OCI-LY7 (cell line): ENCODE measurements around the gene MEMO1.

ENCODE experiments used
- EZH2phosphoT487 ChIP-seq: fragments of 200-600 bp; sonication (generic); IDR thresholded peaks from 2 replicates; pipeline ENCODE4 v1.6.1; 2018; ENCODE audit warnings: low read depth, borderline replicate concordance, mild to moderate bottlenecking, mixed run types, antibody characterized with exemption, low read length, moderate library complexity, mixed read lengths
- TF ChIP-seq, protein P1 (sequence below): fragments of 200-600 bp; sonication (generic); conservative IDR thresholded peaks from 2 replicates; pipeline ENCODE4 v1.5.1; 2014; ENCODE audit warnings: mild to moderate bottlenecking, antibody characterized with exemption, low read length, moderate library complexity, mixed read lengths

- TF ChIP-seq, protein P1, sequence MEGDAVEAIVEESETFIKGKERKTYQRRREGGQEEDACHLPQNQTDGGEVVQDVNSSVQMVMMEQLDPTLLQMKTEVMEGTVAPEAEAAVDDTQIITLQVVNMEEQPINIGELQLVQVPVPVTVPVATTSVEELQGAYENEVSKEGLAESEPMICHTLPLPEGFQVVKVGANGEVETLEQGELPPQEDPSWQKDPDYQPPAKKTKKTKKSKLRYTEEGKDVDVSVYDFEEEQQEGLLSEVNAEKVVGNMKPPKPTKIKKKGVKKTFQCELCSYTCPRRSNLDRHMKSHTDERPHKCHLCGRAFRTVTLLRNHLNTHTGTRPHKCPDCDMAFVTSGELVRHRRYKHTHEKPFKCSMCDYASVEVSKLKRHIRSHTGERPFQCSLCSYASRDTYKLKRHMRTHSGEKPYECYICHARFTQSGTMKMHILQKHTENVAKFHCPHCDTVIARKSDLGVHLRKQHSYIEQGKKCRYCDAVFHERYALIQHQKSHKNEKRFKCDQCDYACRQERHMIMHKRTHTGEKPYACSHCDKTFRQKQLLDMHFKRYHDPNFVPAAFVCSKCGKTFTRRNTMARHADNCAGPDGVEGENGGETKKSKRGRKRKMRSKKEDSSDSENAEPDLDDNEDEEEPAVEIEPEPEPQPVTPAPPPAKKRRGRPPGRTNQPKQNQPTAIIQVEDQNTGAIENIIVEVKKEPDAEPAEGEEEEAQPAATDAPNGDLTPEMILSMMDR, result no peak
- no peak for TF ChIP-seq EZH2phosphoT487
Measured at GRCh38 chr2:31853521-31853920, 157.3 kb downstream of the MEMO1 start.
